Caco-2 (cell line): ENCODE measurements around the gene C19orf53. TPM values are rescaled to one million over a fixed set of nuclear protein-coding genes. Genes with fewer than 3 reads are reported as not detected.

Experiments
- BruUV-seq: library from RNA; stranded (reverse); fragments of 400-500 nt; replicated peaks from 2 replicates; lab custom pipeline; 2021; lab: Mats Ljungman, UMichigan
- CTCF ChIA-PET: fragments of 300-600 bp; sonication (Branson Sonifier 250); formaldehyde crosslinking; loops from one replicate; lab custom pipeline; 2022; ENCODE audit warnings: antibody characterized with exemption; lab: Charles Lee
- POLR2A ChIA-PET: fragments of 300-600 bp; sonication (Branson Sonifier 250); formaldehyde crosslinking; loops from one replicate; lab custom pipeline; 2022; ENCODE audit warnings: antibody characterized with exemption; lab: Charles Lee
- DNase-seq, 2 experiments: peaks; one replicate each; pipeline versions ENCODE4 v3.0.0 to v3.0.0-alpha.2; 2020 to 2022
- H3K27me3 ChIP-seq: replicated peaks from 2 replicates; pipeline ENCODE4 v1.6.0; 2011; ENCODE audit warnings: low read length; ENCODE audit not compliant: control insufficient read depth, insufficient read depth
- H3K36me3 ChIP-seq: 2 replicates; pipeline ENCODE4 v1.5.1; 2011; ENCODE audit warnings: low read length; ENCODE audit not compliant: control insufficient read depth, insufficient read depth
- H3K4me1 ChIP-seq: fragments of 250-450 bp; sonication (Bioruptor Pico); 2 replicates; pipeline ENCODE4 v1.5.1; 2020; ENCODE audit warnings: mild to moderate bottlenecking
- H3K4me3 ChIP-seq: 2 replicates; pipeline ENCODE4 v1.5.1; 2011; ENCODE audit warnings: low read depth, mild to moderate bottlenecking, control low read depth, low read length
- H3K9me3 ChIP-seq: fragments of 250-450 bp; sonication (Bioruptor Pico); 2 replicates; pipeline ENCODE4 v1.5.1; 2020; ENCODE audit warnings: mild to moderate bottlenecking, moderate library complexity
- H3K27ac Mint-ChIP-seq: one replicate; pipeline ENCODE4 v1.8.0; 2022; ENCODE audit warnings: mixed read lengths; ENCODE audit not compliant: unreplicated experiment
- H3K27me3 Mint-ChIP-seq: one replicate; pipeline ENCODE4 v1.8.0; 2022; ENCODE audit warnings: mixed read lengths; ENCODE audit not compliant: insufficient read depth, unreplicated experiment
- H3K36me3 Mint-ChIP-seq: one replicate; pipeline ENCODE4 v1.8.0; 2022; ENCODE audit warnings: mild to moderate bottlenecking, mixed read lengths; ENCODE audit not compliant: insufficient read depth, unreplicated experiment
- H3K4me1 Mint-ChIP-seq: one replicate; pipeline ENCODE4 v1.8.0; 2022; ENCODE audit warnings: low read depth, mixed read lengths; ENCODE audit not compliant: unreplicated experiment
- H3K4me3 Mint-ChIP-seq: one replicate; pipeline ENCODE4 v1.8.0; 2022; ENCODE audit warnings: mild to moderate bottlenecking, moderate library complexity, mixed read lengths; ENCODE audit not compliant: unreplicated experiment
- H3K9me3 Mint-ChIP-seq: one replicate; pipeline ENCODE4 v1.8.0; 2022; ENCODE audit warnings: mixed read lengths; ENCODE audit not compliant: unreplicated experiment
- intact Hi-C: fragments of 100-400 bp; cut with micrococcal nuclease; formaldehyde crosslinking; loops from one replicate; pipeline ENCODE4 v1.10.0; 2022; ENCODE audit not compliant: unreplicated experiment
- total RNA-seq: library from RNA; stranded (reverse); gene quantifications from 2 replicates; pipeline ENCODE4 v1.2.3, GENCODE V29; 2022
- TF ChIP-seq, protein P1 (sequence below), 2 experiments: fragments of 200-600 bp in 1 of 2; IDR thresholded peaks; 1 replicate in 1 of 2; 2 replicates in 1 of 2; pipeline versions ENCODE4 v1.5.1 to v1.8.0; 2011 to 2022; ENCODE audit warnings: antibody characterized with exemption in 1 of 2, control low read depth in 1 of 2, inconsistent platforms in 1 of 2, low read depth in 1 of 2, low read length in 1 of 2, mild to moderate bottlenecking in 1 of 2, moderate library complexity in 1 of 2; ENCODE audit not compliant: insufficient read depth in 1 of 2, severe bottlenecking in 1 of 2, unreplicated experiment in 1 of 2

Gene C19orf53
- total RNA-seq, 1 experiment from 2014 or later, result 113 TPM

DNA sequence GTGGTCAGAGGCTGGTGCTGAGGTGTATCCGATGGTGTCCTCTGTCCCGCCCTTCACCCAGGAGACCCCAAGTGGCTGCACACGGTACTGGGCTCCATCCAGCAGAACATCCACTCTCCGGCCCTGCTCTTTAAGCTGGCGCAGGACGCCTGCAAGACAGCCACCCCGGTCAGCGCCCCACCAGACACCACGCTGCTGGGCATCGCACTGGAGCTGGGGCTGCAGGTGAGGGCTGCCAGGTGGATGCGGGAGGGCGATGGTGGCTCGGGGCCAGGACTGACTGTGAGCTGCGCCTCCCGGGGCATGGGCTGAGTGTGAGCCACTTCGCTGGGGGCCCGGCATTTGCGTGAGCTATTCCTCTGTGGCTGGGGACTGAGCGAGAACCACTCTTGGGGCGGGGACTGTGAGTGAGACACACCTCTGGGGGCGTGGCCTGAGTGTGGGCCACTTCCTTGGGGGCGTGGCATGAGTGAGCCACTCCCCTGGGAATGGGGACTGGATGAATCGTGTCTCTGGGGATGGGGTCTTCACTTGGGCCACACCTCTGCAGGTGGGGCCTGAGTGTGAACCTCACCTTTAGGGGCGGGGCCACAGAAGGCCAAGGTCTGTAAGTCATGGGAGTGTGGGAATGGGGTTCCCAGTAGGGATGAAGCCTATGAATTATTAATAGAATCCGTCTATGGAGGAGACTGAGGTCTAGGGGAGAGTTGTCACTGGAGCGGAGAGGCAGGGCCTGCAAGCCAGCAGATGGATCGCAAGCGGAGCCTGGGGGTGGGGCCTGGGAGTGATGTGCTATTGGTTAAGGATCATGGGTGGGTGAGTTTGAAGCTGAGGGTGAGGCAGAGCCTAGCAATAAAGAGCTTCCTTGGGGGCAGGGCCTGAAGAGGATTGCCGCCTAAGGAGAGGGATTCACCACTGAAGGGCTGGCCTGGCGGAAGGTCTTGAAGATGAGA is 51.5 kb downstream of the C19orf53 start:
- Mint-ChIP-seq H3K27ac (peak overlapping the region; percentile 61), H3K4me3 (no peak overlapping the region), H3K9me3 (no peaks in the 10 kb centered on the region), H3K27me3 (no peaks in the 10 kb centered on the region), H3K4me1 (peaks cover 5% of the 10 kb centered on the region), H3K36me3 (peaks cover 20% of the 10 kb centered on the region)
- TF ChIP-seq, protein P1, sequence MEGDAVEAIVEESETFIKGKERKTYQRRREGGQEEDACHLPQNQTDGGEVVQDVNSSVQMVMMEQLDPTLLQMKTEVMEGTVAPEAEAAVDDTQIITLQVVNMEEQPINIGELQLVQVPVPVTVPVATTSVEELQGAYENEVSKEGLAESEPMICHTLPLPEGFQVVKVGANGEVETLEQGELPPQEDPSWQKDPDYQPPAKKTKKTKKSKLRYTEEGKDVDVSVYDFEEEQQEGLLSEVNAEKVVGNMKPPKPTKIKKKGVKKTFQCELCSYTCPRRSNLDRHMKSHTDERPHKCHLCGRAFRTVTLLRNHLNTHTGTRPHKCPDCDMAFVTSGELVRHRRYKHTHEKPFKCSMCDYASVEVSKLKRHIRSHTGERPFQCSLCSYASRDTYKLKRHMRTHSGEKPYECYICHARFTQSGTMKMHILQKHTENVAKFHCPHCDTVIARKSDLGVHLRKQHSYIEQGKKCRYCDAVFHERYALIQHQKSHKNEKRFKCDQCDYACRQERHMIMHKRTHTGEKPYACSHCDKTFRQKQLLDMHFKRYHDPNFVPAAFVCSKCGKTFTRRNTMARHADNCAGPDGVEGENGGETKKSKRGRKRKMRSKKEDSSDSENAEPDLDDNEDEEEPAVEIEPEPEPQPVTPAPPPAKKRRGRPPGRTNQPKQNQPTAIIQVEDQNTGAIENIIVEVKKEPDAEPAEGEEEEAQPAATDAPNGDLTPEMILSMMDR (IDR thresholded peaks at IDR 0.05; ENCODE audit: insufficient read depth in 1 of 2, low read depth in 1 of 2, low read length in 1 of 2, severe bottlenecking in 1 of 2, unreplicated experiment in 1 of 2), result no peak
- no peak overlapping the region for H3K4me3 ChIP-seq
- no TSS peak for BruUV-seq
- no peaks in the 10 kb centered on the region for H3K36me3 ChIP-seq
- ChIA-PET POLR2A (interaction anchor here (0.6 kb wide), 1 partner anchor 532 kb away, joined by 3 read pairs; no protein-coding TSS in a partner anchor), CTCF (interaction anchor here (0.8 kb wide), 1 partner anchor 21 kb away, joined by 3 read pairs; no protein-coding TSS in a partner anchor)
- no peaks in the 10 kb centered on the region for H3K27me3 ChIP-seq
- DNase-seq, result peak; percentile 43 to 57
- peaks cover 4% of the 10 kb centered on the region; the same call in 1 of the 2 replicates for H3K4me1 ChIP-seq
- intact Hi-C loops, result no loop called here
- no peaks in the 10 kb centered on the region for H3K9me3 ChIP-seq

GRCh38 chr19:13826652-13827235 is 52.5 kb downstream of the C19orf53 start:
- Histone ChIP-seq H3K4me3 (no peak overlapping the region), H3K36me3 (no peaks in the 10 kb centered on the region), H3K9me3 (no peaks in the 10 kb centered on the region), H3K27me3 (no peaks in the 10 kb centered on the region), H3K4me1 (peaks cover 4% of the 10 kb centered on the region; the same call in 1 of the 2 replicates)
- DNase-seq, result no peak
- intact Hi-C loops, result no loop called here
- H3K27me3 Mint-ChIP-seq, result no peaks in the 10 kb centered on the region
- TF ChIP-seq, protein P1 (IDR thresholded peaks at IDR 0.05; ENCODE audit: insufficient read depth in 1 of 2, low read depth in 1 of 2, low read length in 1 of 2, severe bottlenecking in 1 of 2, unreplicated experiment in 1 of 2), result no peak
- H3K27ac Mint-ChIP-seq, result no peak overlapping the region
- H3K4me1 Mint-ChIP-seq, result peaks cover 5% of the 10 kb centered on the region
- no TSS peak for BruUV-seq
- POLR2A ChIA-PET, result interaction anchor here (0.6 kb wide), 1 partner anchor 202 kb away, joined by 6 read pairs; no protein-coding TSS in a partner anchor
- CTCF ChIA-PET, result no interaction called here
- peaks cover 20% of the 10 kb centered on the region for H3K36me3 Mint-ChIP-seq
- H3K9me3 Mint-ChIP-seq, result no peaks in the 10 kb centered on the region
- H3K4me3 Mint-ChIP-seq, result no peak overlapping the region

- Mint-ChIP-seq H3K27ac (peak overlapping the region; percentile 19), H3K36me3 (peaks cover 20% of the 10 kb centered on the region), H3K4me3 (no peak overlapping the region), H3K27me3 (no peaks in the 10 kb centered on the region), H3K9me3 (no peaks in the 10 kb centered on the region), H3K4me1 (peaks cover 5% of the 10 kb centered on the region)
- intact Hi-C loops, result no loop called here
- BruUV-seq, result no TSS peak
- Histone ChIP-seq H3K4me1 (peaks cover 4% of the 10 kb centered on the region; the same call in 1 of the 2 replicates), H3K36me3 (no peaks in the 10 kb centered on the region), H3K4me3 (no peak overlapping the region), H3K9me3 (no peaks in the 10 kb centered on the region), H3K27me3 (no peaks in the 10 kb centered on the region)
- POLR2A ChIA-PET, result interaction anchor here (0.6 kb wide), 1 partner anchor 203 kb away, joined by 6 read pairs; no protein-coding TSS in a partner anchor
- TF ChIP-seq, protein P1 (IDR thresholded peaks at IDR 0.05; ENCODE audit: insufficient read depth in 1 of 2, low read depth in 1 of 2, low read length in 1 of 2, severe bottlenecking in 1 of 2, unreplicated experiment in 1 of 2), result no peak
- DNase-seq, result peak in 1 of 2 experiments; percentile 54
- CTCF ChIA-PET, result interaction anchor here (0.5 to 0.9 kb wide), 4 partner anchors 8 to 98 kb away, joined by 3 to 5 read pairs (median 4); no protein-coding TSS in a partner anchor
Measured at GRCh38 chr19:13827656-13828055, 53.4 kb downstream of the C19orf53 start.
